ENCODE data around the gene WRAP53. TPM values are rescaled to one million over a fixed set of nuclear protein-coding genes. Genes with fewer than 3 reads are reported as not detected.
A peak's percentile ranks its signal among the peaks of the same experiment; 100 is the strongest.

The WRAP53 gene
- total and polyA plus RNA-seq, 2 of the 13 experiments (the other 11 are each of a cell fraction or from before 2014, with no cell fraction given): 7.0 to 19.5 TPM

DNA sequence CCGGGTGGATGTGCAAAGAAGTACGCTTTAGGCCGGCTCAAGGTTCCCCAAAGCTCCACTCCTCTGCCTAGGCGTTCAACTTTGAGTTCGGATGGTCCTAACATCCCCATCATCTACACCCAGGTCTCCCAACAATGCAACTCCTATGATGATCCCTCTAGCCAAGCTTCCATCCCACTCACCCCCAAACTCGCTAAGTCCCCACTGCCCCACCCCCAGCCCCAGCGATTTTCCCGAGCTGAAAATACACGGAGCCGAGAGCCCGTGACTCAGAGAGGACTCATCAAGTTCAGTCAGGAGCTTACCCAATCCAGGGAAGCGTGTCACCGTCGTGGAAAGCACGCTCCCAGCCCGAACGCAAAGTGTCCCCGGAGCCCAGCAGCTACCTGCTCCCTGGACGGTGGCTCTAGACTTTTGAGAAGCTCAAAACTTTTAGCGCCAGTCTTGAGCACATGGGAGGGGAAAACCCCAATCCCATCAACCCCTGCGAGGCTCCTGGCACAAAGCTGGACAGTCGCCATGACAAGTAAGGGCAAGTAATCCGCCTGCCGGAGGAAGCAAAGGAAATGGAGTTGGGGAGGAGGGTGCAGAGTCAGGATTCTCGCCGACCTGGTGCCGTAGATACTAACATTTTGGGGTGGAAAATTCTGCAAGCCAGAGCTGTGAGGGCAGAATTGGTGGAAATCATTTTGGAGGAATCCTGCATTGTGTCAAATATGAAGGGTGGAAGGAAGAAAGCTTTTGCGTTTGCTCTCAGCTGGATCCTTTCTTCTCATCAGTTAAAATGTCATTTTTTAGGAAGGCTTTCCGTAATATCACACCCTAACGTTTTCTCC is 987 bp upstream of the WRAP53 start, which contains the start of gene TP53 (continued):
- TF ChIP-seq, protein P1, sequence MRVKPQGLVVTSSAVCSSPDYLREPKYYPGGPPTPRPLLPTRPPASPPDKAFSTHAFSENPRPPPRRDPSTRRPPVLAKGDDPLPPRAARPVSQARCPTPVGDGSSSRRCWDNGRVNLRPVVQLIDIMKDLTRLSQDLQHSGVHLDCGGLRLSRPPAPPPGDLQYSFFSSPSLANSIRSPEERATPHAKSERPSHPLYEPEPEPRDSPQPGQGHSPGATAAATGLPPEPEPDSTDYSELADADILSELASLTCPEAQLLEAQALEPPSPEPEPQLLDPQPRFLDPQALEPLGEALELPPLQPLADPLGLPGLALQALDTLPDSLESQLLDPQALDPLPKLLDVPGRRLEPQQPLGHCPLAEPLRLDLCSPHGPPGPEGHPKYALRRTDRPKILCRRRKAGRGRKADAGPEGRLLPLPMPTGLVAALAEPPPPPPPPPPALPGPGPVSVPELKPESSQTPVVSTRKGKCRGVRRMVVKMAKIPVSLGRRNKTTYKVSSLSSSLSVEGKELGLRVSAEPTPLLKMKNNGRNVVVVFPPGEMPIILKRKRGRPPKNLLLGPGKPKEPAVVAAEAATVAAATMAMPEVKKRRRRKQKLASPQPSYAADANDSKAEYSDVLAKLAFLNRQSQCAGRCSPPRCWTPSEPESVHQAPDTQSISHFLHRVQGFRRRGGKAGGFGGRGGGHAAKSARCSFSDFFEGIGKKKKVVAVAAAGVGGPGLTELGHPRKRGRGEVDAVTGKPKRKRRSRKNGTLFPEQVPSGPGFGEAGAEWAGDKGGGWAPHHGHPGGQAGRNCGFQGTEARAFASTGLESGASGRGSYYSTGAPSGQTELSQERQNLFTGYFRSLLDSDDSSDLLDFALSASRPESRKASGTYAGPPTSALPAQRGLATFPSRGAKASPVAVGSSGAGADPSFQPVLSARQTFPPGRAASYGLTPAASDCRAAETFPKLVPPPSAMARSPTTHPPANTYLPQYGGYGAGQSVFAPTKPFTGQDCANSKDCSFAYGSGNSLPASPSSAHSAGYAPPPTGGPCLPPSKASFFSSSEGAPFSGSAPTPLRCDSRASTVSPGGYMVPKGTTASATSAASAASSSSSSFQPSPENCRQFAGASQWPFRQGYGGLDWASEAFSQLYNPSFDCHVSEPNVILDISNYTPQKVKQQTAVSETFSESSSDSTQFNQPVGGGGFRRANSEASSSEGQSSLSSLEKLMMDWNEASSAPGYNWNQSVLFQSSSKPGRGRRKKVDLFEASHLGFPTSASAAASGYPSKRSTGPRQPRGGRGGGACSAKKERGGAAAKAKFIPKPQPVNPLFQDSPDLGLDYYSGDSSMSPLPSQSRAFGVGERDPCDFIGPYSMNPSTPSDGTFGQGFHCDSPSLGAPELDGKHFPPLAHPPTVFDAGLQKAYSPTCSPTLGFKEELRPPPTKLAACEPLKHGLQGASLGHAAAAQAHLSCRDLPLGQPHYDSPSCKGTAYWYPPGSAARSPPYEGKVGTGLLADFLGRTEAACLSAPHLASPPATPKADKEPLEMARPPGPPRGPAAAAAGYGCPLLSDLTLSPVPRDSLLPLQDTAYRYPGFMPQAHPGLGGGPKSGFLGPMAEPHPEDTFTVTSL (CRISPR knock-in tag; IDR thresholded peaks at IDR 0.05; ENCODE audit: borderline replicate concordance): no peak
- TF ChIP-seq, protein P2, sequence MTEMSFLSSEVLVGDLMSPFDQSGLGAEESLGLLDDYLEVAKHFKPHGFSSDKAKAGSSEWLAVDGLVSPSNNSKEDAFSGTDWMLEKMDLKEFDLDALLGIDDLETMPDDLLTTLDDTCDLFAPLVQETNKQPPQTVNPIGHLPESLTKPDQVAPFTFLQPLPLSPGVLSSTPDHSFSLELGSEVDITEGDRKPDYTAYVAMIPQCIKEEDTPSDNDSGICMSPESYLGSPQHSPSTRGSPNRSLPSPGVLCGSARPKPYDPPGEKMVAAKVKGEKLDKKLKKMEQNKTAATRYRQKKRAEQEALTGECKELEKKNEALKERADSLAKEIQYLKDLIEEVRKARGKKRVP (CRISPR knock-in tag; IDR thresholded peaks at IDR 0.05): no peak; a peak in 1 of 4 replicates
- TF ChIP-seq IKZF4 (CRISPR knock-in tag; IDR thresholded peaks at IDR 0.05; ENCODE audit: borderline replicate concordance, low read depth, not compliant biosample characterization) (no peak), FOXC1 (CRISPR knock-in tag; IDR thresholded peaks at IDR 0.05; ENCODE audit: borderline replicate concordance) (no peak), ZNF790 (CRISPR knock-in tag; IDR thresholded peaks at IDR 0.05; ENCODE audit: borderline replicate concordance) (peak; percentile 77; the same call in 1 of the 2 replicates), ZNF121 (CRISPR knock-in tag; IDR thresholded peaks at IDR 0.05) (no peak), POLR2AphosphoS2 (IDR thresholded peaks at IDR 0.05; ENCODE audit: low read depth, low read length) (0 out of 2 replicates have a peak, but pooled peaks have one; percentile 43), ZNF484 (CRISPR knock-in tag; IDR thresholded peaks at IDR 0.05; ENCODE audit: borderline replicate concordance, low read depth) (no peak), SCMH1 (CRISPR knock-in tag; IDR thresholded peaks at IDR 0.05; ENCODE audit: borderline replicate concordance) (no peak), ZNF329 (CRISPR knock-in tag; IDR thresholded peaks at IDR 0.05; ENCODE audit: low read depth) (no peak), ZKSCAN1 (IDR thresholded peaks at IDR 0.05; ENCODE audit: low read length) (no peak), NFKBIZ (CRISPR knock-in tag; IDR thresholded peaks at IDR 0.05) (peak; percentile 99), KDM5A (IDR thresholded peaks at IDR 0.05; ENCODE audit: borderline replicate concordance, low read length) (peak; percentile 32), ZSCAN21 (CRISPR knock-in tag; IDR thresholded peaks at IDR 0.05; ENCODE audit: borderline replicate concordance) (no peak; the same call in 1 of the 2 replicates), JARID2 (CRISPR knock-in tag; IDR thresholded peaks at IDR 0.05; ENCODE audit: insufficient replicate concordance) (no peak), SP4 (CRISPR knock-in tag; IDR thresholded peaks at IDR 0.05) (no peak), KLF12 (CRISPR knock-in tag; IDR thresholded peaks at IDR 0.05; ENCODE audit: borderline replicate concordance) (no peak; the same call in 1 of the 2 replicates)
- TF ChIP-seq, protein P3, sequence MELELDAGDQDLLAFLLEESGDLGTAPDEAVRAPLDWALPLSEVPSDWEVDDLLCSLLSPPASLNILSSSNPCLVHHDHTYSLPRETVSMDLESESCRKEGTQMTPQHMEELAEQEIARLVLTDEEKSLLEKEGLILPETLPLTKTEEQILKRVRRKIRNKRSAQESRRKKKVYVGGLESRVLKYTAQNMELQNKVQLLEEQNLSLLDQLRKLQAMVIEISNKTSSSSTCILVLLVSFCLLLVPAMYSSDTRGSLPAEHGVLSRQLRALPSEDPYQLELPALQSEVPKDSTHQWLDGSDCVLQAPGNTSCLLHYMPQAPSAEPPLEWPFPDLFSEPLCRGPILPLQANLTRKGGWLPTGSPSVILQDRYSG (CRISPR knock-in tag; IDR thresholded peaks at IDR 0.05): peak; percentile 75; the same call in 1 of the 2 replicates
- TF ChIP-seq, protein P4, sequence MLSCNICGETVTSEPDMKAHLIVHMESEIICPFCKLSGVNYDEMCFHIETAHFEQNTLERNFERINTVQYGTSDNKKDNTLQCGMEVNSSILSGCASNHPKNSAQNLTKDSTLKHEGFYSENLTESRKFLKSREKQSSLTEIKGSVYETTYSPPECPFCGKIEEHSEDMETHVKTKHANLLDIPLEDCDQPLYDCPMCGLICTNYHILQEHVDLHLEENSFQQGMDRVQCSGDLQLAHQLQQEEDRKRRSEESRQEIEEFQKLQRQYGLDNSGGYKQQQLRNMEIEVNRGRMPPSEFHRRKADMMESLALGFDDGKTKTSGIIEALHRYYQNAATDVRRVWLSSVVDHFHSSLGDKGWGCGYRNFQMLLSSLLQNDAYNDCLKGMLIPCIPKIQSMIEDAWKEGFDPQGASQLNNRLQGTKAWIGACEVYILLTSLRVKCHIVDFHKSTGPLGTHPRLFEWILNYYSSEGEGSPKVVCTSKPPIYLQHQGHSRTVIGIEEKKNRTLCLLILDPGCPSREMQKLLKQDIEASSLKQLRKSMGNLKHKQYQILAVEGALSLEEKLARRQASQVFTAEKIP (CRISPR knock-in tag; IDR thresholded peaks at IDR 0.05; ENCODE audit: borderline replicate concordance): no peak
